Esophagus muscularis mucosa (tissue), 4 donors: ENCODE results near the gene HES2.

Experiments
- CTCF ChIP-seq, 3 experiments: fragments of 200-600 bp in 2 of 3; fragments of 450-650 bp in 1 of 3; sonication (generic) in 2 of 3; IDR thresholded peaks; one replicate each; pipeline ENCODE4 v1.5.1; 2017 to 2019; ENCODE audit warnings: antibody characterized with exemption in 3 of 3, mild to moderate bottlenecking in 2 of 3, moderate library complexity in 1 of 3
- EP300 ChIP-seq: sonication (generic); formaldehyde crosslinking; IDR thresholded peaks from one replicate; pipeline ENCODE4 v1.6.1; 2017; ENCODE audit warnings: antibody characterized with exemption
- POLR2A ChIP-seq: fragments of 450-650 bp; IDR thresholded peaks from one replicate; pipeline ENCODE4 v1.6.1; 2017; ENCODE audit warnings: antibody characterized with exemption, moderate library complexity, mild to moderate bottlenecking, low read depth
- POLR2AphosphoS5 ChIP-seq, 2 donors: sonication (generic); formaldehyde crosslinking; IDR thresholded peaks; one replicate each; pipeline ENCODE4 v1.6.1; 2017; ENCODE audit warnings: antibody characterized with exemption in 2 of 2

GRCh38 chr1:6421266-6421665 lies 1.5 kb upstream of the HES2 start:
- TF ChIP-seq CTCF (IDR thresholded peaks at IDR 0.05) (no peak), POLR2A (no peak), POLR2AphosphoS5 (IDR thresholded peaks at IDR 0.05) (no peak), EP300 (no peak)
